T follicular helper cell (primary cell): ENCODE results near the gene LINC00237.
A peak's percentile ranks its signal among the peaks of the same experiment; 100 is the strongest.

Experiments used
- DNase-seq: peaks from one replicate; pipeline ENCODE4 v3.0.0-alpha.2; 2020; ENCODE audit warnings: low read depth
- total RNA-seq, 2 experiments: gene quantifications; one replicate each; lab custom pipeline; 2026; lab: John Stamatoyannopoulos, UW

LINC00237 gene
- total RNA-seq = 0 to 0.09 reads per million in 2 experiments

DNA sequence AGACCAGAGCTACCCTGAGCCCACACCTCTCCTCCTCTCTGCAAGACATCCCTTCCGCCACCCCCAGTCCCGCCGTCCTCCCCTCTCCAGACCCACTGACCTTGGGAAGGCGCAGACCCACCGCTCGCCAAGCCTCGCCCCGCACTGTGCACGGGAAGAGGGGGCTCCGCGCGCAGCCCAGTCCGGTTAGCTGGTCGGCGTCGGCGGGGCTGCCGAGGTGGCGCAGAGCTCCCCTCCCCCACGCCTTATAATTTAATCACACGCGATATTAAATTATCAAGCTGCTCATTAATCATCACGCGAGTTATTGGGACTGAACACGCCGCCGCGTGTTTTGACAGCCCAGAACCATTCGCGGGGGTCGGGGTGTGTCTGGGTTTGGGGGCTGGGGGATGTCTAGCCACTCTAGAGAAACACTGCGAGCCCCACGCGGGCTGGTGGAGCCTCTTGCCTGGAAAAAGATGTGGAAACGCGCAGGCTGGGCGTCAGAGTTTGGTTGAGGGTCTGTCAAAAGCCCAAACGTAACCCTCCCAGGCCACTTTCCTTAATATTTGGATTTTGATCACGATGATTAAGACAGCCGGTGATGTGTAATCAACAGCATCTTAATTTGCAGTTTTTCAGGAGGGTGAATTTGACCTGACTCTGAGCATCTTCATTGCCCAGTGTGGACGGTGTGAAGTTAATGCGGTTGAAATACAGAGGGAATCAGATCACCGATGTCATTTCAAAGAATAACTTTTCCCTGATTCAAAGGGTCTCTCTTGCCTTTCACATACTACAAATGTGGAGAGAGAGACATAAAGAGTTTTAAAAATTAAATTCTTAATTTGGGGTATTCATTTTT is at the start of gene LINC00237:
LINC00237 (minus strand) TSS at position 188 of the 847 bp plus-strand sequence.
- no peak for DNase-seq

DNA sequence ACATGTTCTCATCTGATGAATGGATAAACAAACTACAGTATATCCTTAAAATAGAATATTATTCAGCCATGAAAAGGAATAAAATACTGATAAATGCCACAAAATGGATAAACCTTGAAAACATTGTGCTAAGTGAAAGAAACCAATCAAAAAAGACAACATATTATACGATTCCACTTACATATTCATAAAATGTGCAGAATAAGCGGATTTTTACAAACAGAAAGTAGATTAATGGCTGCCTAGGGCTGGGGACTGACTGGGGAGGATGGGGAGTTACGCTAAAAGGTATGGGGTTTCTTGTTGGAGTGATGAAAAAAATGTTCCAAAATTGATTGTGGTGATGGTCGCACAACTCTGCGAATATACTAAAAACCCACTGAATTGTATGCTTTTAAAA is 49.1 kb upstream of the LINC00237 start:
- no peak for DNase-seq

DNA sequence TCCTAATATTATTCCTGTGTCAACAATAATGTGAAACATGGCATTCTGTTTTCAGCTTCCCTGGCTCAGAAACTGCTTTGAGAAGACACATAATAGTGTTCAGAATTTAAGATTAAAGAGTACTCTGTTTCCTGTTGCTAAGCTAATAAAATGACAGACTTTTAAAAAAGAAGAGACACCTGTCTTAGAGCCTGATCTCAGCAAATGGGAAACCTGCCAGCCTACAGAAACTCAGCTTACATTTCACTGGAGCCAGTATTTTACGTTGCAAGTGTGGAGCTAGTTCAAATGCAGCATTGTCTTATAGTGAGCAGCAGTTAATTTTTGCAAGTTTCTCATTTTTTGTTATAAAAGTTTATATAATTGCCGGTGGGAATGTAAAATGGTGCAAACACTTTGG is 48.5 kb upstream of the LINC00237 start:
- DNase-seq = no peak

DNA sequence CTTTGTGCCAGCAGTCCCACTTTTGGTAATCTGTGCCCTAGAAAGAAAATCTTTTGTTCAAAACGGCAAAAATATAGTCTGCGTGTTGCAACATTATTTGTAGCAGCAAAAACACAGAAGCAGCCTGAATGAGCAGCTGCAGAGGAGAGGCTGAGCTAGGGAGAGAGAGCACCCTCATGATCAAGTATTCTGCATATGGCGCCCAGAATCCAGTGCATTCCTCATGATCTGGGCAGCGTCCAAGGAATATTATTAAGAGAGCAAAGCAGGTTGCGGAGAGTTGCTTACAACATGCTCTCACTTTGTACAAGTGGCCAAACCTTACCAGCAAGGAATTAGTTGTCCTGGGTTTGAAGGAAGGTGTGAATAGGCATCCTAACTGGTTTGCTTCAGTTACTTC is 45.6 kb upstream of the LINC00237 start:
- no peak for DNase-seq

DNA sequence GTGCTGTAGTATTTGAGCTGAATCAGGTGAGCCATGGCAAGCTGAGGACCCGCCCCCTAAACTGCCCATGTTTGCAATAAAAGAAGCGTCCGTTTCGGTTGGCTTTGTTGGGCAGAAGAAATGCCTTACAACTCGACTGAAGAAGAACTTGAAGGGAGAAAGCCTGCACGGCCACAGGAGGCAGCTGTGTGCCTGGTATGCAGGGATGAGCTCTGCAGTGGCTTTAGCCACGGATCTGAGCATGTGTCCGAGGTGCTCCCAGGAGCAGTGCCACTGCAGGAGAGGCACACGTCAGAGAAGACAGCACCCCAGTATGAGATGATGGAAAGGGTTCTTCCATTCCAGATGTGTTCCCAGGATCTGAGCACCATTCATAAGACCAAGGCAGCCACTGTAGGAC is 43.2 kb upstream of the LINC00237 start:
- no peak for DNase-seq

DNA sequence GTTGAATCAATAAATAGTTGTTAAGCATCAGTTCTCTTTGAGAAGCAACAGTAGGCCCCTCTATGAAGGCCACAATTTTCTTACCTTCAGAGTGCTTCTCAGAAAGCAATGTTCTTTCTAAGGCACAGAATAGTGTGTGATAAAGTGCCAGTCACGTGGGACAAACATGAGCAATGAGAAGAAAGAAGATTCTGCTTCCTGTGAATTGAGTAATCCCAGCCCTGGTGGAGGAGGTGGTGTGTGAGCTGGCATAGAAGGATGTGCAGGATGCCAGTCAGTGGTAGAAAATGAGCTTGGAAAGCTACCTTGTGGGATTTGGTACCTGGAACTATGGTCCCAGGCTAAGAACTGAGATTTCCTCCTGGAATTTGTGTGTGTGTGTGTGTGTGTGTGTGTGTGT is 41.4 kb upstream of the LINC00237 start:
- DNase-seq = no peak

DNA sequence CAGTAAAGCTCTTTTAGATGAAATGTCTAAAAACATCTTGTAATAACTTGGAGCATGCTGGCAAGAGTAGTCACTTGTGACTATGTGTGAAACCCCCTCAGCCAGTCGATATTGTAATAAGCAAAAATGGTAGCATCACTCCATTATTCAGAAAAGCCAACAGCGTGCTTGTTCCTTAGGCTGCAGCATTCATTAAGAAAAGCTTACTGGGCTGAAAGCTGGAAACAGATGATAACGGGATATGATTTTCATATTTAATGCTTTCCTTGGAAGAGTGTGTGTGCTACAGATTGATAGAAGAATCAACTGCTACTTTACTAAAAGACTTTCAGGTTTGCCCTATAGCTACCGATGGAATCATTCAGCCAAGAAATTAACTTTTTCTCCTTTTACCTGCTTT is 40.1 kb upstream of the LINC00237 start:
- no peak for DNase-seq

DNA sequence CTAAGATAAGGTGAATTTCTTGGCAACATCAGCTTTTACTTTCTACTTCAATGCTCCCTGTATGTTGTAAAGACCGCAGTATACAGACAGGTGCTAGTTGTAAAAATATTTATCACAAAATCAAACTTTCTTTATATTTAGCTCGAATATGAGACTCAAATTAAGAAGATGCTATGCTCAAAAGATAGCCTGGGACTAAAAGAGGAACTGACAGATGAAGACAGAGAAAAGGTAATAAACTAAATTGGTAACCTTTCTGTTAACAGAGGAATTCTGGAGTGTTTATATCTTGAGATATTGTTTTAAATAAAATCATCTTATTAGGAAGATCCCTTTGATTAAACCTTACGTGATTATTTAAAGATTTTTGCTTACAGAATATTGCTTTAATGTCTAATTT is 39.3 kb upstream of the LINC00237 start:
- no peak for DNase-seq

DNA sequence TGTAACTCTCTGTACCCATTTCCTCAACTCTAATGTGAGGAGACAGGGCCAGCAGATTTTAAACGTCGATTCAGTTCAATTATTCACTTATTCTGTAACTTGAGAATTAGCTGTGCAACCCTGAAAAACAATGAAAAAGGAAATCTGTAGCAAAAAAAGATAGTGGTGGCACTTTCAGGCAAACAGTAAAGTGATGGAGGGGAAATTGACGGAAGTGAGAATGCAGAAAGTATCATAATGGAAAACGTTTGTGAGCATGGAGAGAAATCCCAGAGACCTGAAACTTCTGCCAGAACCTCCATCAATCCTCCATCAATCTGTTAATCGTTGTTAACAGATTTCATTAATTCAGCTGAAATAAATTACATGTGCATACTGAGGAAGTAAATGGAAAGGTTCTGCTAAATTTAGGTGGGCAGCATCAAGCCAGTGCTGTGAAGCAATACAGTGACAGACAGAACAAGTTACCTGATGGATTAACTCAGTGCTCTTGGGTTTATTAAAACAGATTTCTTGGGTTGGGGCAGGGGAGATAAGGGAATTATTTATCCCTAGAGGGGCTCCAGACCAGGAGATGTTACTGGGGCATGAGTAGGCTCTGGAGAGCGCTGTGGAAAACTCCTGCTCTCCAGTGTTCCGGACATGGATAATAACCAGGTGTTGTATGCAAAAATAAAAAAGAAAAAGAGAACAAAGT is 37.2 kb upstream of the LINC00237 start:
- DNase-seq = no peak

DNA sequence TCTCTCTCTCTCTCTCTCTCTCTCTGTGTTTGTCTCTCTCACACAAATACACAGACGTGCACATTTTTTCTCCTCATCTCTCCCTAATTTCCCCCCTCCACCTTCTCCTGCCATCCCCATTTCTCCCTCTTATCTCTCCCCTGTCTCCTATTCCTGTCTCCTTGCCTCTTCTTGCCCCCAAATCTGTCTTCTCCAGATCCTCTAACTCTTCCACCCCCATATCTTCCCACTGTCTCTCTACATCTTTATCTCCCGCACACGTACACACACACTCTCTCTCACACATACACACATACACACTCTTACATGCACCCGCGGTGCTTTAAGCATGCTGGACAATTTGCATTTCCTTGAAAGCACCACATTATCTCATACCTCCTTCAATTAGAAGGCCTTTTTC is 35.7 kb upstream of the LINC00237 start:
- DNase-seq = no peak

DNA sequence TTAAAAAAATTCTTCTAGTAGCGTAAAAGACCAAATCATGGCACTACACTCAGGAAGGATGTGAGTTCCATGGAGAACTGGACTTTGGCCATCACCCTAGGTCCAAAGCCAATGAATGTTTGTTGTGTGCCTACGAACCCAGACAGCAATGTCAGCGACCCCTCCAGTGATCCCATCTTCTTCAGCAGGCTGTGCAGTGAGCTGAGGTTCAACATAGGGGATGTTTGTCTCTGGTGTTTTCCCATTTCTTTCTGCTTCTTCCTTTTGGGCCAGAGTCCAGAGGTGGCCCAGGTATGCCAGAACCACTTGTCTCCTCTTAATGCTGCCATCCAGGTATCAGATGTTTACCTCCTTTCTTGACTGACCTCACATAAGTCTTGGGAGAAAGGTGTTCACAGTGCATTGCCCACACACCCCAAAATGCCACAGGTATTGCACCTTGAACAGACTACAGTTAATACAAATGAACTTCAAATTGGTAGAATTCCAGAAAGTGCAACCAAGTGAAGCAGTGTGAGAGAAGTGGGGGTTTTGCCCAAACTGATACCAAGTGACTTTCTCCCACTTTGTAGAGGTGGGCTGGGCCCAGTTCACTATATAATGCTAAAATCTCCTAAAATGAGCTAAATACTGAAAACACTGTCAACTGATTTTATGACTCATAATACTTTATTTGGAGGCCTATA is 33.9 kb upstream of the LINC00237 start:
- DNase-seq = no peak

DNA sequence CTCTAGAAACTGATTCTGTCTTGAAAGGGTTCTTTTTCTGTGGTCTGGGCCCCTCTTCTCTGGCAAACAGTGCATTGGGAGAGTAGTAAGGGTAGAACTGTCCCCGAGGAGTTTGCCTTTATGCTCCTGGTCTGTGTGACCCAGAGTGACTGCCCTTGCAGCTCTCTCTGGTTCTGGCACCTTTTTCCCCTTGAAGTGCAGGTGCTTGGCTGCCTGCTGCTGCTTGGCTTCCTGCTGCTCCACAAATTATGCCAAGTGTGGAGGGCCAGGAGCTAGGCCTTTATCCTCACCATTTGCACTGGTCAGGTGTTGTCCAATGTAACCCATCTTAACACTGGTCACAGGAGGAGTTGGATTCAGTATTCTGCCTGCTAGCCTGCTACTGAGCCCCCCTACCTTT is 30.9 kb upstream of the LINC00237 start:
- DNase-seq = no peak

DNA sequence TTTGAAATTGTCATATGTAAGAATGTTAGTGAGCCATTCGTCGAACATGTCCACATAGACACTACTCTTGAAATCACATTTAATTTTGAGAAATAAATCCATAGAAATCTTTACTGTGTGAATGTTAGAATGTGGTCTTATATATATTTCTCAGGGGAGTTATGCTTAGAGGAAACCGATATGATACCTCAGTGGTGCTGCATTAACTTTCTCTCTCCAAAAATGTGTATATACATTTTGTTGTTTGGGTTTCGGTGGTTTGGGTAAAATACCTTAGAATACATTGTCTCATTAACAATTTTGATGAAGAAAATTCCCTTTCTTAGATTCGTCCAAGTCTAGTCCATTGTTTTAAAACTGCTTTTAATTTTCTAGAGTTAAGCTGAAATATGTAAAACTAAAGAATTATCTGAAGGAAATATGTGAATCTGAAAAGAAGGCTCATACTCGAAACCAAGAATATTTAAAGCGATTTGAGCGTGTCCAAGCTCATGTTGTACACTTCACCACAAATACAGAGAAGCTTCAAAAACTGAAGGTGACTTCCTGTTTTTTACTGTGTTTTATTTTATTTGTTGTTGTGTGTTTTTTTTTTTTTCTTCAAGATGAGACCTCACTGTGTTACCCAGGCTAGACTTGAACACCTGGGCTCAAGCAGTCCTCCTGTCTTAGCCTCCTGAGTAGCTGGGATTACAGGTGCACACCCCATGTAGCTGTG is 30.0 kb upstream of the LINC00237 start:
- no peak for DNase-seq

DNA sequence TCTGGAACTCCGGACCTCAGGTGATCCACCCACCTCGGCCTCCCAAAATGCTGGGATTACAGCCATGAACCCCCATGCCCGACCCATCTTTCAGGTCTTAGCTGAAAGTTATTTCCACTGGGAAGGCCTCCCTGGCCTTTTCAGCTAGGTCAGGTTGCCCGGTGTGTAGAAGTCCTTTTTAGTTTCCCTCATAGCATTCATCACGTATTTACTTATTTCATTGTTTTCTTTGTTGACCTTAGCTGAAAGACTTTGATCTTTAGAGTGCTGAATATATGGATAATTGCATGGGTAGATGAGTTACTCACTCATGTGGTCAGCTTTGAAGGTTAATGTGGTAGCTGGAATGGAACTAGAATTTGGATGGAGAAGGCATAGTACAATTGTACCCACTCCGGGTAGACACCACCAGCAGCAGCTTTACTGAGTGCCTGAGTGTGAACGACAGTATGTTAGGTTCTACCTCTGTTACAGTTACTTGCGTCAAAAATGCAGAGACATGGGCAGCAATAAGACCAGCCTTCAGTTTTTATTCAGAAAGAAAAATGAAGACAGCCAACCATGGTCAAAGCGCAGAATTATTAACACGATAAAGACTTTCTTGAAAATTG is 28.8 kb upstream of the LINC00237 start:
- DNase-seq = no peak

DNA sequence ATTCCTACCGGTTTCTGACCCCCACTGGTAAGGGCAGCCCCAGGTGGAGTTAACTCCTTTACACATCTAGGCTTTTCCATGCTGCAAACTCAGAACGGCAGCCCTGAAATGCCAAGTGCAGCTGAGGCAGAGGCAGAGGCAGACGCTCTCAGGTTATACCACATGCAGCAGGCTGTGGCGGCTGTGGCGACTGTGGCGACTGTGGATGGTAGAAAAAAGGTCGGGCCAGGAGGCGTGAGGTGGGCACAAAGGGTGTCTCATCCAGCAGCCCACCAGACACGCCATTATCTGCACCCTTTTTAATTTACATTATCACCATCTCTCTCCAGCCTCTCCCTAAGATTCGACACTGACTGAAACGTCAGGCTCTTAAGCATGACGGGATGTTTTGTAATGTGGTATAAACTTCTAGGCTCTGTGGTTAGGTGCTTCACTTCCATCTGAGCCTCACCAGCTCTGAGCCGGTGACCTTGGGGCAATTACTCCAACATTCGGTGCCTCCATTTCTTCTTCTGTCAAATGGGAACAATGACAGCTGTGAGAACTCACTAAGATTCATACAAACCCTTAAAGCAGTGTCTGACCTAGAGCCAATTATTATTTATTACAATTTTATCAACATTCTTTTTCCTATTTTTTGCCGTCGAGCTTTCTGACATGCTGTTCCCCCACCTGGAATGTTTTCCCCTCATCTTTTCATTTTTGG is 27.9 kb upstream of the LINC00237 start:
- no peak for DNase-seq

DNA sequence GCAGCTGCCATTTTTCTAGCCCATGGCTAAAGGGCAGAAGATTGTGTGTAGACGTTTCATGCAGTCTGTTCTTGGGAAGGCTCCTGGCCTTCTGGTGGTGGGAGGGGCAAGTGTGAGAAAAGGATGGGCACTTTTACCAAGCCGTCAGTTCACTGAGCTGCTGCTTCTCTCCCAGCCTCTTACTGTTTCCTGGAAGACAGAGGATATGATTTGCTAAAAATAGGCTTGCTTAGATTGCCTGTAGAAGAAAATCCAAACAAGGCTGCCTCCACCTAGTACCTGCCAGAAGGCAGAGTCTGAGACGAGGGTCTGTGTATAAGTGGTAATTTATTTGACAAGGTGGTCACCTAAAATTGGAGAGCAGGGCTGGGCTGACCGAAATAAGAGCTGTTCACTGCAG is 27.2 kb upstream of the LINC00237 start:
- no peak for DNase-seq

DNA sequence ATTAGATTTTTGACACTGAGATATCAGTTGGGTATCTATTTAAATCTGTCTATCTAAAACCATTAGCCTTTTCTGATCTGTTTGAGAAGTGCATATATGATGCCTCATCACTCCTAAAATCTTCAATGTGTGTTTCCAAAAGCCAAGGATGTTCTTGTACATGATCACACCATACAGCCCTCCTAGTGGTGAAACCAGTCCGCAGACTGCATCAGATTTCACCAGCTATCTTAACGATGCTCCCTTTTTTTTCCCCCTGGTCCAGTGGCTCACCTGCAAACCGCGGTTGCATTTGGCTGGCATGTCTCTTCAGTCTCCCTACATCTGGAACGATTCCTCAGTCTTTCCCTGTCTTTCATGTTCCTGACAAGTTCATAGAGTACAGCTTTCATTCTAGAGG is 23.7 kb upstream of the LINC00237 start:
- no peak for DNase-seq

DNA sequence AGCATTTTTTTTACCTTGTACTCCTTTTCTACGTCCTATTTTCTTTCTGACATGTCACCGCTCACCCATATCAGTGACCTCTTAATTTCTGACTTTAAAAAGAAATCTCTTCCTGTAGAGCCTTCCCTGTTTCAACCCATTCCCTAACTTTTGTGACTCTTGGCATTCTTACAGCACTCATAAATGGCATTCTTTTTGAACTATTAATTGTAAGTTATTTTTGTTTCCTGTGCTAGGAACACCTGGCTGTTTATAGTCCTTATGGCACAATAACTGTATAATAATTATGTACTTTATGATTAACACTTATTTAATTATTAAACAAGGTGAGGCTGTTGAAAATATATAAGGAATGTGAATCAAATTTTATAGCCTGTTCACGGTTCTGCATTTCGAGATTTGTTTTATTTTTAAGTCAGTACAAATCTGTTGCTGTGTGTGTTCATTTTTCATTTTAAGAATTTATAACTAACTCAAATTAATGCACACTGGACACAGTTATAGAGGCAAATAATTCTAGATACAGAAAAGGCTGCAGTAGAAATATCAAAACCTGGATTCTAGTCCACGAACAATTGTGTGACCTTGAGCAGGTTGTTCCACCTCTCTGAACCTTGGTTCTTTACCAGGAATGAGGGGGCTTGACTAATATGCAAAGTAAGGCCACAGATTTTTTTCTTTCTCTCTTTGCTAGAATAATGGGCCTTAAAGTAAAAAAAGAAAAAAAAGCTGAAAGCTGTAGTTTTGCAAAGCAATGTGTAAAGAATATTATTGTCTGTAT is 21.2 kb upstream of the LINC00237 start:
- no peak for DNase-seq

DNA sequence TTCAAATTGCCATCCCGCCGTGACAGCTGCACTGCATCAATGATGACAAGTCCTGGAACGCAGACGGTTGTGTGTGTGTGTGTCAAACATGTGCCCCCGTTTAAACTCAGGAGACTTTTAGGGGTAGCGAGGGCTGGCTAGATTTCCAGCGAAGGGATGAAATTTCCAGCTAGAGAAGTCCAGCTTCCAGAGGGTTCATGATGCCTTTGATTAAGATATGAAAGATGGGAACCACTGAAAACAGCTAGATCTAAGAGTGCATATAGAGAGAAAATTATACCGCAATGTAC is 20.4 kb upstream of the LINC00237 start:
- no peak for DNase-seq

DNA sequence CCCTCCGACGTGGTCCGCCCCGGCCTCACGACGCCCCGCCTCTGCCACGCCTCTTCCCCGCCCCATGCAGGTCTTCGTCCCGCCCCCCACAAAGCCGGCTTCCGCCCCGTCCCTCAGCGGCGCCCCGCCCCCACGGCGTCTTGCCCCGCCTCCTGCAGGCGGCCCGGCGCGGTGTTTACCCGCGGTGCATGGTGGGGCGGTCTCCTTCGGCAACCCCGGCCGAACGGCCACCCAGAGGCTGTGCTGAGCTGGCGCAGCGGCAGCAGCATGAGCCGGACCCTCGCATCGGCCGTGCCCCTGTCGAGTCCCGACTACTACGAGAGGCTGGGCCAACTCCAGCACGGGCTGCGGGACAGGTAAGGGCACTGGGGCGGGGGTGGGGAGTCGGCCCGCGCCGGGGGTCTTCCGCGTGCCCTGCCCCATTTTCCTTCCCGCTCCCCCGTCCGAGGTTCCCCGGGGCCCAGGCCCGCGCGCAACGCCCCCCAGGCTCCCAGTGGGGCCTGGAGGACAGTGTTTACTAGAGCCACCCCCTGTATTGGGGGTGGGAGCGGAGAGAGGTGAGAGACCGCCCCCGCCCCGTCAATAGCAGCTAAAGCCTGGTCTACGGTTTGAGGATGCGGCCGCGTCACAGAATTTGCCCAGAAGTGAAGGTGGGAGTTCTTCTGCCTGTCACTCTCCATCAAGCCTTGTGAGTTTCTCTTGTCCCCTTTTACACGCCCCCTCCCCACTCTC is 19.9 kb upstream of the LINC00237 start, which contains the start of gene KIZ:
KIZ (plus strand) TSS at position 234 of the 732 bp plus-strand sequence; CDS start at position 268, 34 bp downstream.
- DNase-seq = peak; percentile 96
